PC-3 (cell line): Measurements from ENCODE around the gene IQCF6. TPM values are rescaled to one million over a fixed set of nuclear protein-coding genes. Genes with fewer than 3 reads are reported as not detected.

ENCODE experiments used
- ATAC-seq: fragments of 200-7000 bp; cut with Tn5 transposase; 2 replicates; pipeline ENCODE4 v1.9.1; 2020; ENCODE audit warnings: mild to moderate bottlenecking, moderate library complexity
- Bru-seq: library from RNA; stranded (reverse); fragments of 400-500 nt; gene quantifications from one replicate; lab custom pipeline; 2021; lab: Mats Ljungman, UMichigan
- BruChase-seq, 2 experiments: library from RNA; stranded (reverse); fragments of 400-500 nt; gene quantifications; one replicate each; lab custom pipeline; 2021; lab: Mats Ljungman, UMichigan
- BruUV-seq: library from RNA; stranded (reverse); fragments of 400-500 nt; replicated peaks from 2 replicates; lab custom pipeline; 2021; lab: Mats Ljungman, UMichigan
- CTCF ChIA-PET: fragments of 300-600 bp; sonication (Branson Sonifier 250); formaldehyde crosslinking; loops from one replicate; lab custom pipeline; 2022; ENCODE audit warnings: antibody characterized with exemption; lab: Charles Lee
- POLR2A ChIA-PET: fragments of 300-600 bp; sonication (Branson Sonifier 250); formaldehyde crosslinking; loops from one replicate; lab custom pipeline; 2022; ENCODE audit warnings: antibody characterized with exemption; ENCODE audit not compliant: unreplicated experiment; lab: Charles Lee
- DNase-seq: peaks from one replicate; pipeline ENCODE4 v3.0.0-alpha.2; 2015
- H2AFZ ChIP-seq: fragments of 300-600 bp; sonication (generic); 2 replicates; pipeline ENCODE4 v1.6.0; 2016; ENCODE audit warnings: antibody characterized with exemption, low read length
- H3F3A ChIP-seq: fragments of 300-600 bp; sonication (generic); one replicate; pipeline ENCODE4 v1.6.0; 2017; ENCODE audit warnings: antibody characterized with exemption, low read length, control low read depth, mild to moderate bottlenecking; ENCODE audit not compliant: unreplicated experiment
- H3K27ac ChIP-seq: fragments of 300-600 bp; sonication (generic); 2 replicates; pipeline ENCODE4 v1.5.1; 2016; ENCODE audit warnings: mild to moderate bottlenecking, low read length
- H3K27me3 ChIP-seq: fragments of 300-600 bp; sonication (generic); 2 replicates; pipeline ENCODE4 v1.6.1; 2016; ENCODE audit warnings: low read length, mixed read lengths
- H3K36me3 ChIP-seq: fragments of 300-600 bp; sonication (generic); 2 replicates; pipeline ENCODE4 v1.6.1; 2016; ENCODE audit warnings: low read depth, mixed run types, low read length, mixed read lengths
- H3K4me1 ChIP-seq: fragments of 300-600 bp; sonication (generic); 2 replicates; pipeline ENCODE4 v1.5.1; 2016; ENCODE audit warnings: low read length; ENCODE audit not compliant: insufficient read depth
- H3K4me2 ChIP-seq: fragments of 300-600 bp; sonication (generic); 2 replicates; pipeline ENCODE4 v1.6.0; 2016; ENCODE audit warnings: low read length
- H3K4me3 ChIP-seq: fragments of 300-600 bp; sonication (generic); 2 replicates; pipeline ENCODE4 v1.5.1; 2016; ENCODE audit warnings: mild to moderate bottlenecking, low read length, mixed read lengths
- H3K79me2 ChIP-seq: fragments of 300-600 bp; sonication (generic); 2 replicates; pipeline ENCODE4 v1.6.1; 2017; ENCODE audit warnings: low read length, mixed read lengths
- H3K9ac ChIP-seq: fragments of 300-600 bp; sonication (generic); 2 replicates; pipeline ENCODE4 v1.6.0; 2016; ENCODE audit warnings: mild to moderate bottlenecking, low read length
- H3K9me2 ChIP-seq: fragments of 300-600 bp; sonication (generic); replicated peaks from 2 replicates; pipeline ENCODE4 v1.6.1; 2016; ENCODE audit warnings: mixed run types, low read length, mixed read lengths
- H3K9me3 ChIP-seq: fragments of 300-600 bp; sonication (generic); 2 replicates; pipeline ENCODE4 v1.6.1; 2016; ENCODE audit warnings: low read length, mixed read lengths
- H4K20me1 ChIP-seq: fragments of 300-600 bp; sonication (generic); 2 replicates; pipeline ENCODE4 v1.6.1; 2016; ENCODE audit warnings: low read length, mixed read lengths
- EZH2 ChIP-seq: fragments of 300-600 bp; sonication (generic); IDR thresholded peaks from one replicate; pipeline ENCODE4 v1.6.1; 2017; ENCODE audit warnings: antibody characterized with exemption, mild to moderate bottlenecking, low read length; ENCODE audit not compliant: unreplicated experiment
- EZH2phosphoT487 ChIP-seq: fragments of 300-600 bp; sonication (generic); IDR thresholded peaks from 2 replicates; pipeline ENCODE4 v1.6.1; 2018; ENCODE audit warnings: mild to moderate bottlenecking, antibody characterized with exemption, low read length, borderline replicate concordance
- intact Hi-C: fragments of 100-400 bp; cut with micrococcal nuclease; formaldehyde crosslinking; loops from 2 replicates; pipeline ENCODE4 v1.9.0; 2023
- long read RNA-seq: library from polyadenylated mRNA; unstranded; transcript quantifications from one replicate; pipeline ENCODE4 v2.0.0, GENCODE V29; 2021; ENCODE audit not compliant: unreplicated experiment
- total RNA-seq: library from RNA; depleted of rRNA; stranded (reverse); fragments of >200 nt; gene quantifications from 2 replicates; pipeline ENCODE4 v1.2.3, GENCODE V29; 2014; rRNA removed
- TF ChIP-seq, protein P1 (sequence below): fragments of 300-600 bp; sonication (generic); conservative IDR thresholded peaks from 2 replicates; pipeline ENCODE4 v1.5.1; 2017; ENCODE audit warnings: antibody characterized with exemption, low read depth, mild to moderate bottlenecking, low read length

Gene IQCF6
- not detected in 2 replicates for total RNA-seq
- not detected for Bru-seq, nascent RNA
- not detected for BruChase-seq, experiment 1, labeled RNA remaining after a 6-hour chase
- not detected for BruChase-seq, experiment 2, labeled RNA remaining after a 2-hour chase
- long read RNA-seq, result 0 reads

DNA sequence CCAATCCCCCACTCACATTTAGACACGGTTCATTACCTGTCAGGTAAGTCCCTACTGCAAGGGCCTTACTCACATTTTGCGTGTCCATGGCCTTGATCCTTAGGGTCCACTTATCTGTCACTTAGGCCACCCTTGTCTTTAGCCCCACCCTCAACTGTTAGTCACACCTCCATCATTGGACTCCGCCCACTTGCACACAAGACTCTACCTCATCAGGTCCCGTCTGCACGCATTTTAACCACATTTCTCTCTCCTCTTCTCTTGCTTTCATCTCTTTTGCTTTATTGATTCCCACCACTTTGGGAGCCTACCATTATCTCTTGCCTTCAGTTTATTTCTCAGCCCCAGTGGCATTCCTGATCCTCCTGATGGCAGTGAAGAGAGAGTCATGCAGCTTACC is at the start of gene IQCF6:
TSS of gene IQCF6 (minus strand) at position 101 of the 400 bp plus-strand sequence. CDS start at position 88, 13 bp downstream.
- Histone ChIP-seq H3K4me2 (no peak within 1 kb of the TSS), H3K36me3 (no peaks in the 10 kb centered on the region), H3K79me2 (no peaks in the 10 kb centered on the region), H4K20me1 (no peaks in the 10 kb centered on the region), H3K4me3 (no peak within 1 kb of the TSS), H3K27ac (no peak within 1 kb of the TSS), H3K9me3 (no peaks in the 10 kb centered on the region), H3K4me1 (no peaks in the 10 kb centered on the region), H2AFZ (no peak within 1 kb of the TSS), H3K27me3 (peaks cover 33% of the 10 kb centered on the region), H3F3A (no peaks in the 10 kb centered on the region), H3K9ac (no peak within 1 kb of the TSS), H3K9me2 (no peaks in the 10 kb centered on the region)
- ATAC-seq (no peak), DNase-seq (no peak)
- ChIA-PET POLR2A (no interaction called here), CTCF (no interaction called here)
- no peak for TF ChIP-seq EZH2
- TF ChIP-seq, protein P1, sequence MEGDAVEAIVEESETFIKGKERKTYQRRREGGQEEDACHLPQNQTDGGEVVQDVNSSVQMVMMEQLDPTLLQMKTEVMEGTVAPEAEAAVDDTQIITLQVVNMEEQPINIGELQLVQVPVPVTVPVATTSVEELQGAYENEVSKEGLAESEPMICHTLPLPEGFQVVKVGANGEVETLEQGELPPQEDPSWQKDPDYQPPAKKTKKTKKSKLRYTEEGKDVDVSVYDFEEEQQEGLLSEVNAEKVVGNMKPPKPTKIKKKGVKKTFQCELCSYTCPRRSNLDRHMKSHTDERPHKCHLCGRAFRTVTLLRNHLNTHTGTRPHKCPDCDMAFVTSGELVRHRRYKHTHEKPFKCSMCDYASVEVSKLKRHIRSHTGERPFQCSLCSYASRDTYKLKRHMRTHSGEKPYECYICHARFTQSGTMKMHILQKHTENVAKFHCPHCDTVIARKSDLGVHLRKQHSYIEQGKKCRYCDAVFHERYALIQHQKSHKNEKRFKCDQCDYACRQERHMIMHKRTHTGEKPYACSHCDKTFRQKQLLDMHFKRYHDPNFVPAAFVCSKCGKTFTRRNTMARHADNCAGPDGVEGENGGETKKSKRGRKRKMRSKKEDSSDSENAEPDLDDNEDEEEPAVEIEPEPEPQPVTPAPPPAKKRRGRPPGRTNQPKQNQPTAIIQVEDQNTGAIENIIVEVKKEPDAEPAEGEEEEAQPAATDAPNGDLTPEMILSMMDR, result no peak
- BruUV-seq, result no TSS peak
- intact Hi-C loops, result no loop called here

DNA sequence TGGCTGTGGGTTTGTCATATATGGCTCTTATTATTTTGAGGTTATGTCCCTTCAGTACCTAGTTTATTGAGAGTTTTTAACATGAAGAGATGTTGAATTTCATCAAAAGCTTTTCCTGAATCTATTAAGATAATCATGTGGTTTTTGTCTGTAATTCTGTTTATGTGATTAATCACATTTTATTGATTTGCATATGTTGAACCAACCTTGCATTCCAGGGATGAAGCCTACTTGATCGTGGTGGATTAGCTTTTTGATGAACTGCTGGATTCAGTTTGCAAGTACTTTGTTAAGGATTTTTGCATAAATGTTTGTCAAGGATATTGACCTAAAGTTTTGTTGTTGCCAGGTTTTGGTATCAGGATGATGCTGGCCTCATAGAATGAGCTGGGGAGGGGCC is 49.3 kb upstream of the IQCF6 start:
- ATAC-seq, result no peak
- no peak overlapping the region for H3K27ac ChIP-seq
- no peak overlapping the region for H3K9ac ChIP-seq
- no peaks in the 10 kb centered on the region for H3K36me3 ChIP-seq
- peaks cover 21% of the 10 kb centered on the region for H3K27me3 ChIP-seq
- ChIA-PET CTCF (no interaction called here), POLR2A (no interaction called here)
- H2AFZ ChIP-seq, result no peak overlapping the region
- no peak for TF ChIP-seq EZH2phosphoT487
- no peak for TF ChIP-seq EZH2
- TF ChIP-seq, protein P1, result no peak
- no peaks in the 10 kb centered on the region for H4K20me1 ChIP-seq
- no peak overlapping the region for H3K4me2 ChIP-seq
- H3K4me3 ChIP-seq, result no peak overlapping the region
- no peaks in the 10 kb centered on the region for H3K79me2 ChIP-seq
- H3K9me3 ChIP-seq, result 0 out of 2 replicates have a peak, but pooled peaks cover 6% of the 10 kb centered on the region
- intact Hi-C loops, result no loop called here
- no peaks in the 10 kb centered on the region for H3K4me1 ChIP-seq
- no TSS peak for BruUV-seq
- no peak for DNase-seq
- H3K9me2 ChIP-seq, result no peaks in the 10 kb centered on the region
- no peaks in the 10 kb centered on the region for H3F3A ChIP-seq

- H3K27me3 ChIP-seq, result peaks cover 15% of the 10 kb centered on the region
- no peak overlapping the region for H3K4me2 ChIP-seq
- no peak overlapping the region for H2AFZ ChIP-seq
- ATAC-seq, result no peak; the same call in 1 of the 2 replicates
- no peaks in the 10 kb centered on the region for H4K20me1 ChIP-seq
- H3K9ac ChIP-seq, result no peak overlapping the region
- ChIA-PET CTCF (no interaction called here), POLR2A (no interaction called here)
- no peak overlapping the region for H3K4me3 ChIP-seq
- H3K36me3 ChIP-seq, result no peaks in the 10 kb centered on the region
- H3K4me1 ChIP-seq, result no peaks in the 10 kb centered on the region
- H3K9me2 ChIP-seq, result no peaks in the 10 kb centered on the region
- no peak overlapping the region for H3K27ac ChIP-seq
- H3K79me2 ChIP-seq, result no peaks in the 10 kb centered on the region
- TF ChIP-seq EZH2phosphoT487 (no peak), EZH2 (no peak)
- TF ChIP-seq, protein P1, result peak; percentile 50; the same call in 1 of the 2 replicates
- no peaks in the 10 kb centered on the region for H3F3A ChIP-seq
- H3K9me3 ChIP-seq, result no peaks in the 10 kb centered on the region
- BruUV-seq, result no TSS peak
- intact Hi-C loops, result no loop called here
- peak; percentile 11 for DNase-seq
Observed at GRCh38 chr3:51819709-51820406, 40.8 kb upstream of the IQCF6 start.
